HepG2 (cell line): ENCODE data around the gene TAF8. TPM values are rescaled to one million over a fixed set of nuclear protein-coding genes. Genes with fewer than 3 reads are reported as not detected.

Source experiments
- ATAC-seq: fragments of 200-7000 bp; cut with Tn5 transposase; 3 replicates; pipeline ENCODE4 v1.9.1; 2020; ENCODE audit warnings: mild to moderate bottlenecking, moderate library complexity
- BruUV-seq: library from RNA; stranded (reverse); fragments of 400-500 nt; replicated peaks from 2 replicates; lab custom pipeline; 2021; lab: Mats Ljungman, UMichigan
- CTCF ChIA-PET: fragments of 300-600 bp; formaldehyde crosslinking; extraction: SDS; loops from one replicate; lab custom pipeline; 2021; ENCODE audit warnings: low total read pairs, inconsistent platforms, low intra/inter-chr PET ratio; lab: Yijun Ruan, JAX
- POLR2A ChIA-PET: fragments of 350-600 bp; sonication (Branson Sonifier 250); formaldehyde crosslinking; loops from one replicate; lab custom pipeline; 2020; ENCODE audit warnings: antibody characterized with exemption, inconsistent platforms; lab: Yijun Ruan, JAX
- DNase-seq: peaks from one replicate; pipeline ENCODE4 v3.0.0-alpha.2; 2015; ENCODE audit warnings: low spot score
- FAIRE-seq: peaks from 3 replicates; lab custom pipeline; 2011; peaks lifted over from hg19 to GRCh38; lab: Jason Lieb, UNC
- H2AFZ ChIP-seq: one replicate; pipeline ENCODE4 v1.6.1; 2011; ENCODE audit warnings: low read length, inconsistent platforms
- H3K27ac ChIP-seq: fragments of 300-600 bp; 3 replicates; pipeline ENCODE4 v1.8.0; 2011; ENCODE audit warnings: mixed run types, mild to moderate bottlenecking, mixed read lengths, low read length, inconsistent platforms; ENCODE audit not compliant: insufficient read depth; ENCODE audit errors: extremely low read length
- H3K27me3 ChIP-seq, 2 experiments: fragments of 200-600 bp in 1 of 2; 2 replicates in 1 of 2; 3 replicates in 1 of 2; pipeline versions ENCODE4 v1.6.0 to v1.8.0; 2011; ENCODE audit warnings: low read length in 2 of 2, mild to moderate bottlenecking in 2 of 2, moderate library complexity in 2 of 2, inconsistent platforms in 1 of 2; ENCODE audit not compliant: insufficient read depth in 2 of 2, control insufficient read depth in 1 of 2
- H3K36me3 ChIP-seq, 2 experiments: fragments of 200-600 bp in 1 of 2; replicated peaks in 1 of 2; 2 replicates in 1 of 2; 3 replicates in 1 of 2; pipeline versions ENCODE4 v1.5.1 to v1.8.0; 2011; ENCODE audit warnings: low read length in 2 of 2, inconsistent platforms in 1 of 2; ENCODE audit not compliant: insufficient read depth in 2 of 2, control insufficient read depth in 1 of 2
- H3K4me1 ChIP-seq: 2 replicates; pipeline ENCODE4 v1.5.1; 2012; ENCODE audit warnings: low read length, inconsistent platforms; ENCODE audit not compliant: insufficient read depth
- H3K4me2 ChIP-seq: 2 replicates; pipeline ENCODE4 v1.6.0; 2011; ENCODE audit warnings: low read depth, low read length, inconsistent platforms
- H3K4me3 ChIP-seq, 3 experiments: fragments of 200-600 bp in 1 of 3; sonication (generic), shearing (Covaris generic) in 1 of 3; replicated peaks in 1 of 3; 2 replicates each; pipeline ENCODE4 v1.5.1; 2011 to 2016; ENCODE audit warnings: low read length in 3 of 3, inconsistent platforms in 2 of 3, low read depth in 2 of 3, mild to moderate bottlenecking in 2 of 3, control low read depth in 1 of 3, mixed read lengths in 1 of 3; ENCODE audit not compliant: insufficient read depth in 1 of 3
- H3K79me2 ChIP-seq: one replicate; pipeline ENCODE4 v1.6.1; 2011; ENCODE audit warnings: low read length, inconsistent platforms; ENCODE audit not compliant: insufficient read depth
- H3K9ac ChIP-seq: 2 replicates; pipeline ENCODE4 v1.6.0; 2011; ENCODE audit warnings: mild to moderate bottlenecking, low read depth, low read length, inconsistent platforms; ENCODE audit not compliant: insufficient read depth
- H3K9me3 ChIP-seq: 2 replicates; pipeline ENCODE4 v1.5.1; 2012; ENCODE audit warnings: mild to moderate bottlenecking, low read length
- H4K20me1 ChIP-seq: 2 replicates; pipeline ENCODE4 v1.6.0; 2011; ENCODE audit warnings: inconsistent platforms, mild to moderate bottlenecking, low read length, moderate library complexity; ENCODE audit not compliant: insufficient read depth
- JDP2 ChIP-seq: sonication (generic); formaldehyde crosslinking; IDR thresholded peaks from 2 replicates; pipeline ENCODE4 v1.8.1; 2022; ENCODE audit warnings: missing genetic modification reagents, borderline replicate concordance
- MNT ChIP-seq: fragments of 450-650 bp; IDR thresholded peaks from 2 replicates; pipeline ENCODE4 v1.6.1; 2016
- NR2F1 ChIP-seq, 2 experiments: fragments of 450-650 bp in 1 of 2; formaldehyde crosslinking in 1 of 2; IDR thresholded peaks; 2 replicates each; pipeline versions ENCODE4 v1.5.0 to v1.6.1; 2016 to 2020; ENCODE audit warnings: mild to moderate bottlenecking in 1 of 2, missing compliant biosample characterization in 1 of 2, missing genetic modification reagents in 1 of 2, moderate library complexity in 1 of 2
- PAF1 ChIP-seq: IDR thresholded peaks from 2 replicates; pipeline ENCODE4 v1.6.1; 2016; ENCODE audit warnings: missing genetic modification reagents, missing compliant biosample characterization
- POLR2AphosphoS2 ChIP-seq: IDR thresholded peaks from 2 replicates; pipeline ENCODE4 v1.6.1; 2011; ENCODE audit warnings: low read depth, low read length, improper control_type of control experiment
- ZC3H13 ChIP-seq: sonication (generic); formaldehyde crosslinking; IDR thresholded peaks from 2 replicates; pipeline ENCODE4 v1.8.1; 2023; ENCODE audit warnings: mild to moderate bottlenecking, missing genetic modification reagents, moderate library complexity
- WGBS: methylation state at CpG from one replicate; pipeline ENCODE4 v1.1.6; 2017; ENCODE audit warnings: low lambda C conversion rate; 5-methylcytosine and 5-hydroxymethylcytosine counted together
- in situ Hi-C: cut with HindIII; loops from 2 replicates; pipeline ENCODE4 v1.10.0; 2017; ENCODE audit warnings: low pct_unique_long_range_greater_than_20kb; ENCODE audit not compliant: extremely low pct_ligation_motif_present
- intact Hi-C: fragments of 100-400 bp; cut with micrococcal nuclease; formaldehyde crosslinking; loops from one replicate; pipeline ENCODE4 v1.10.0; 2022; ENCODE audit not compliant: unreplicated experiment
- polyA plus RNA-seq, 8 experiments: library from polyadenylated mRNA; depleted of rRNA in 3 of 8; stranded (reverse) in 7 of 8; unstranded in 1 of 8; fragments of >200 nt; fragmentation: Illumina TruSeq in 4 of 8; extraction: Trizol in 4 of 8; gene quantifications; 2 replicates each; pipeline versions ENCODE4 v1.2.1 to v1.2.3, GENCODE V29; 2011 to 2016; ENCODE audit warnings: low read depth in 4 of 8, missing spikeins in 1 of 8, mixed read lengths in 1 of 8; ENCODE audit not compliant: insufficient read depth in 1 of 8
- total RNA-seq, 5 experiments: library from RNA; depleted of rRNA; stranded (reverse); fragments of >200 nt; fragmentation: Illumina TruSeq; extraction: Trizol; gene quantifications; 2 replicates each; pipeline ENCODE4 v1.2.3, GENCODE V29; 2016; ENCODE audit warnings: low read depth in 1 of 5
- TF ChIP-seq, protein P1 (sequence below): sonication (generic); formaldehyde crosslinking; IDR thresholded peaks from 2 replicates; pipeline ENCODE4 v1.5.1; 2020; ENCODE audit warnings: mild to moderate bottlenecking, missing genetic modification reagents, moderate library complexity

TAF8 gene
- total and polyA plus RNA-seq, 2 of the 13 experiments (the other 11 are each of a cell fraction or from before 2014, with no cell fraction given) = 25.2 to 25.8 TPM

DNA sequence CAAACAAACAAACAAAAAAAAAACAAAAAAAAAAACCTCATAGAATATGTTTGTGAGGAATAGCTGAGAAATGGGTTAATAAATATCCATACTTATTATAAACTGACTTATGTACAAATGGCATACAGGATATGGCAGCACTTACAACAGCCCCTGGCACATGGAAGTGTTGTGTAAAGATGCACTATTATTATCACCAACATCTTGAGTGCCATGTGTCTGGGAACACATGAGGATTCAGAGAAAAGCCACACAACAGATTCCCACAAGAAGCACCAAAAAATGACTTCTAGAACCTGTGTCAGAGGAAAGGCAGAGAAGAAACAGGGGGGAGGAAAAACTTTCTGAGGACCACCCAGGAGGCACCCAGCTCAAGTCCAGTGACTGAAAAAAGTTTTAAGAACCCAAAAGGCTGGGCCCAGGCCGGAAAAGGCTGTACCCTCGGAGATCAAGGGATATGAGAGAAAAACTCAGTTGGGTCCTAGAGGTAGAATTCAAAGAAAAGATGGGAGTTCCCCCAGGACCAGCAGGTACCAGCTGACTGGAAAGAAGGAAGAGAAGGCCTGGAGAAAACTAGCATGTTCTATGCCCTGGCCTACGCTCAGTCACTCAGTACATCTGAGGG lies 9.4 kb upstream of the TAF8 start:
- FAIRE-seq (no peak), DNase-seq (no peak), ATAC-seq (no peak)
- intact Hi-C loops (loop anchor here (5.0 to 10.0 kb wide), 2 partner anchors 316 to 674 kb away; no protein-coding TSS in a partner anchor), in situ Hi-C loops (loop anchor here (5.0 to 25.0 kb wide), 3 partner anchors 104 to 679 kb away; no protein-coding TSS in a partner anchor)
- 42% methylated on average over 3 of the region's 3 CpGs for WGBS
- ChIA-PET CTCF (no interaction called here), POLR2A (no interaction called here)
- Histone ChIP-seq H2AFZ (no peak overlapping the region), H3K27ac (no peak overlapping the region), H3K9ac (no peak overlapping the region), H4K20me1 (no peaks in the 10 kb centered on the region), H3K4me1 (peaks cover 25% of the 10 kb centered on the region), H3K36me3 (no peaks in the 10 kb centered on the region), H3K4me2 (no peak overlapping the region), H3K9me3 (no peaks in the 10 kb centered on the region), H3K79me2 (no peaks in the 10 kb centered on the region), H3K27me3 (no peaks in the 10 kb centered on the region), H3K4me3 (no peak overlapping the region)
- no peak for TF ChIP-seq PAF1
- 0 out of 2 replicates have a peak, but pooled peaks have one; percentile 35 for TF ChIP-seq MNT
- BruUV-seq = no TSS peak

DNA sequence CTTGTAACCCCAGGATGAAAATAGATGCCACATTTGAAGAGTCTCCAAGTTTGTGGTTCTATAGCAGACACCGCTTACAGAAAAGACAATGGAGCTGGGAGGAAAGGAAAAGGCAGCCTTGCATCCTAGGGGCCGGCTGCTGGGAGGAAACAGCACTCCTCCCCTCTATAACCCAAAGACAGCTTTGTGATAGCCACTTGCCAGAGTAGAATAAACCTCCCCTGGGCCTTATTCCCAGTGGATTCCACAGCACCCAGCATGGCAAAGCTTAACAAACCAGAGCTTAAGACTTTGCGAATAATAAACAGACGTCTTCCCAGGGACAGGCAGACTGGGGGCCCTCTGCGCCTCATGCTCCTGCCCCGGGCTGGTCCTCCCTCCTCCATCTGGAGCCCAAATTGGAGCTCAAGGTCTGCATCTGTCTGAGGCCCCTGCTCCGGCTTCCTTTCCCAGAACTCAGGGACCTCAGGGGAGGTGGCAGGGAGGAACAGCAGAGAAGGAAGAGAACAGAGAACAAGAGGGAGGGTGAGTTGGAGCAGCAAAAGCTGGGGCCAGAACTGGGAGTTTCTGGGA lies 8.8 kb upstream of the TAF8 start:
- Histone ChIP-seq H4K20me1 (no peaks in the 10 kb centered on the region), H3K9me3 (no peaks in the 10 kb centered on the region), H2AFZ (no peak overlapping the region), H3K36me3 (no peaks in the 10 kb centered on the region), H3K4me1 (peaks cover 31% of the 10 kb centered on the region), H3K79me2 (no peaks in the 10 kb centered on the region), H3K4me2 (no peak overlapping the region), H3K9ac (no peak overlapping the region), H3K27ac (no peak overlapping the region), H3K4me3 (no peak overlapping the region), H3K27me3 (no peaks in the 10 kb centered on the region)
- no TSS peak for BruUV-seq
- intact Hi-C loops (loop anchor here (5.0 to 10.0 kb wide), 2 partner anchors 317 to 674 kb away; no protein-coding TSS in a partner anchor), in situ Hi-C loops (loop anchor here (5.0 to 25.0 kb wide), 3 partner anchors 104 to 679 kb away; no protein-coding TSS in a partner anchor)
- CTCF ChIA-PET = no interaction called here
- ATAC-seq (no peak), DNase-seq (no peak), FAIRE-seq (no peak)
- 31% methylated on average over 7 of the region's 7 CpGs for WGBS
- POLR2A ChIA-PET = no interaction called here
- no peak for TF ChIP-seq JDP2 (CRISPR knock-in tag)
- no peak for TF ChIP-seq ZC3H13 (CRISPR knock-in tag)
- TF ChIP-seq POLR2AphosphoS2 = no peak
- TF ChIP-seq, protein P1, sequence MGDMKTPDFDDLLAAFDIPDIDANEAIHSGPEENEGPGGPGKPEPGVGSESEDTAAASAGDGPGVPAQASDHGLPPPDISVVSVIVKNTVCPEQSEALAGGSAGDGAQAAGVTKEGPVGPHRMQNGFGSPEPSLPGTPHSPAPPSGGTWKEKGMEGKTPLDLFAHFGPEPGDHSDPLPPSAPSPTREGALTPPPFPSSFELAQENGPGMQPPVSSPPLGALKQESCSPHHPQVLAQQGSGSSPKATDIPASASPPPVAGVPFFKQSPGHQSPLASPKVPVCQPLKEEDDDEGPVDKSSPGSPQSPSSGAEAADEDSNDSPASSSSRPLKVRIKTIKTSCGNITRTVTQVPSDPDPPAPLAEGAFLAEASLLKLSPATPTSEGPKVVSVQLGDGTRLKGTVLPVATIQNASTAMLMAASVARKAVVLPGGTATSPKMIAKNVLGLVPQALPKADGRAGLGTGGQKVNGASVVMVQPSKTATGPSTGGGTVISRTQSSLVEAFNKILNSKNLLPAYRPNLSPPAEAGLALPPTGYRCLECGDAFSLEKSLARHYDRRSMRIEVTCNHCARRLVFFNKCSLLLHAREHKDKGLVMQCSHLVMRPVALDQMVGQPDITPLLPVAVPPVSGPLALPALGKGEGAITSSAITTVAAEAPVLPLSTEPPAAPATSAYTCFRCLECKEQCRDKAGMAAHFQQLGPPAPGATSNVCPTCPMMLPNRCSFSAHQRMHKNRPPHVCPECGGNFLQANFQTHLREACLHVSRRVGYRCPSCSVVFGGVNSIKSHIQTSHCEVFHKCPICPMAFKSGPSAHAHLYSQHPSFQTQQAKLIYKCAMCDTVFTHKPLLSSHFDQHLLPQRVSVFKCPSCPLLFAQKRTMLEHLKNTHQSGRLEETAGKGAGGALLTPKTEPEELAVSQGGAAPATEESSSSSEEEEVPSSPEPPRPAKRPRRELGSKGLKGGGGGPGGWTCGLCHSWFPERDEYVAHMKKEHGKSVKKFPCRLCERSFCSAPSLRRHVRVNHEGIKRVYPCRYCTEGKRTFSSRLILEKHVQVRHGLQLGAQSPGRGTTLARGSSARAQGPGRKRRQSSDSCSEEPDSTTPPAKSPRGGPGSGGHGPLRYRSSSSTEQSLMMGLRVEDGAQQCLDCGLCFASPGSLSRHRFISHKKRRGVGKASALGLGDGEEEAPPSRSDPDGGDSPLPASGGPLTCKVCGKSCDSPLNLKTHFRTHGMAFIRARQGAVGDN = no peak
- no peak for TF ChIP-seq NR2F1 (CRISPR knock-in tag; IDR thresholded peaks at IDR 0.05)
